ENCODE results near the gene PARD6G.

PARD6G gene

GRCh38 chr18:80189531-80189865 lies 57.8 kb downstream of the PARD6G start:
- DNase-seq: no peak

GRCh38 chr18:80188643-80189530 lies 58.4 kb downstream of the PARD6G start:
- no peak for DNase-seq

GRCh38 chr18:80187956-80188642 lies 59.2 kb downstream of the PARD6G start:
- no peak for DNase-seq

- no peak for DNase-seq
Measured at GRCh38 chr18:80185545-80185944, 61.8 kb downstream of the PARD6G start.

GRCh38 chr18:80184243-80184772 lies 63.0 kb downstream of the PARD6G start:
- no peak for DNase-seq

GRCh38 chr18:80183273-80184050 lies 63.9 kb downstream of the PARD6G start:
- DNase-seq: no peak

GRCh38 chr18:80182855-80183254 lies 64.5 kb downstream of the PARD6G start:
- no peak for DNase-seq

GRCh38 chr18:80181642-80182461 lies 65.5 kb downstream of the PARD6G start:
- no peak for DNase-seq

GRCh38 chr18:80180778-80181564 lies 66.3 kb downstream of the PARD6G start:
- DNase-seq: no peak

- no peak for DNase-seq
Measured at GRCh38 chr18:80179857-80180558, 67.3 kb downstream of the PARD6G start.

GRCh38 chr18:80178935-80179818 lies 68.1 kb downstream of the PARD6G start:
- no peak for DNase-seq

- no peak for DNase-seq
Measured at GRCh38 chr18:80177128-80177527, 70.2 kb downstream of the PARD6G start.

- DNase-seq: no peak
Measured at GRCh38 chr18:80176334-80177073, 70.8 kb downstream of the PARD6G start.

GRCh38 chr18:80175451-80176204 lies 71.7 kb downstream of the PARD6G start:
- no peak for DNase-seq

- DNase-seq: no peak
Measured at GRCh38 chr18:80173060-80173459, 74.3 kb downstream of the PARD6G start.

GRCh38 chr18:80172056-80172455 lies 75.3 kb downstream of the PARD6G start:
- DNase-seq: no peak

GRCh38 chr18:80171054-80171872 lies 76.1 kb downstream of the PARD6G start:
- peak in 10 of 14 donors; percentile 7 to 72 (median 40) for DNase-seq

All from C1 segment of cervical spinal cord (tissue), 14 donors.